Upper lobe of left lung (tissue), 4 donors: ENCODE measurements around the gene DOHH.

Experiments used
- EP300 ChIP-seq, 4 donors: sonication (generic); formaldehyde crosslinking; IDR thresholded peaks; one replicate each; pipeline ENCODE4 v1.5.1; 2017; ENCODE audit warnings: antibody characterized with exemption in 4 of 4, control low read depth in 2 of 4
- POLR2A ChIP-seq, 4 donors: fragments of 450-650 bp; IDR thresholded peaks; one replicate each; pipeline ENCODE4 v1.5.1; 2016 to 2017; ENCODE audit warnings: antibody characterized with exemption in 4 of 4, mild to moderate bottlenecking in 2 of 4
- POLR2AphosphoS5 ChIP-seq, 2 donors: sonication (generic); formaldehyde crosslinking; IDR thresholded peaks; one replicate each; pipeline ENCODE4 v1.5.1; 2017; ENCODE audit warnings: antibody characterized with exemption in 2 of 2
- TF ChIP-seq, protein P1 (sequence below), 6 experiments: fragments of 450-650 bp in 4 of 6; fragments of 200-600 bp in 2 of 6; sonication (generic) in 2 of 6; IDR thresholded peaks; one replicate each; pipeline ENCODE4 v1.5.1; 2016 to 2019; ENCODE audit warnings: antibody characterized with exemption in 6 of 6

DNA sequence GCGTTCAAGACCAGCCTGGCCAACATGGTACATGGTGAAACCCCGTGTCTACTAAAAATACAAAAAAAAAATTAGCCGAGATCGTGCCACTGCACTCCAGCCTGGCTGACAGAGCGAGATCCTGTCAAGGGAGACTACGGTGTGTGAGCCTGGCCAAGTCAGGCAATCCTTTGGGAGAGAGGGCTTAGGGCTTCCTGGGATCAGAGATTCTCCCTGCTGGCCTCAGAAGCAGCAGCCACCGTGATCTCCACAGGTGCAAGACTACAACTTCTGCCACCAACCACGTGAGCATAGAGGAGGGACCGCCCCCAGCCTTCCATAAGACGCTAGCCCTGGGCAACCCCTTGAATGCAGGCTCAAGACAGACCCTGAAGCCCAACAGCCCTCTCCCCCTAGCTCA lies 49.3 kb upstream of the DOHH start:
- TF ChIP-seq POLR2AphosphoS5 (IDR thresholded peaks at IDR 0.05), result no peak
- TF ChIP-seq, protein P1, sequence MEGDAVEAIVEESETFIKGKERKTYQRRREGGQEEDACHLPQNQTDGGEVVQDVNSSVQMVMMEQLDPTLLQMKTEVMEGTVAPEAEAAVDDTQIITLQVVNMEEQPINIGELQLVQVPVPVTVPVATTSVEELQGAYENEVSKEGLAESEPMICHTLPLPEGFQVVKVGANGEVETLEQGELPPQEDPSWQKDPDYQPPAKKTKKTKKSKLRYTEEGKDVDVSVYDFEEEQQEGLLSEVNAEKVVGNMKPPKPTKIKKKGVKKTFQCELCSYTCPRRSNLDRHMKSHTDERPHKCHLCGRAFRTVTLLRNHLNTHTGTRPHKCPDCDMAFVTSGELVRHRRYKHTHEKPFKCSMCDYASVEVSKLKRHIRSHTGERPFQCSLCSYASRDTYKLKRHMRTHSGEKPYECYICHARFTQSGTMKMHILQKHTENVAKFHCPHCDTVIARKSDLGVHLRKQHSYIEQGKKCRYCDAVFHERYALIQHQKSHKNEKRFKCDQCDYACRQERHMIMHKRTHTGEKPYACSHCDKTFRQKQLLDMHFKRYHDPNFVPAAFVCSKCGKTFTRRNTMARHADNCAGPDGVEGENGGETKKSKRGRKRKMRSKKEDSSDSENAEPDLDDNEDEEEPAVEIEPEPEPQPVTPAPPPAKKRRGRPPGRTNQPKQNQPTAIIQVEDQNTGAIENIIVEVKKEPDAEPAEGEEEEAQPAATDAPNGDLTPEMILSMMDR (IDR thresholded peaks at IDR 0.05), result no peak
- no peak for TF ChIP-seq POLR2A (IDR thresholded peaks at IDR 0.05)
- TF ChIP-seq EP300 (IDR thresholded peaks at IDR 0.05), result no peak
